Smooth muscle cell (in vitro differentiated cells): ENCODE results near the gene FTCDNL1. TPM values are rescaled to one million over a fixed set of nuclear protein-coding genes. Genes with fewer than 3 reads are reported as not detected.

Experiments used
- DNase-seq: peaks from one replicate; lab custom pipeline; 2025; ENCODE audit not compliant: unreplicated experiment; lab: John Stamatoyannopoulos, UW
- H2AFZ ChIP-seq: fragments of 200-600 bp; sonication (generic); 2 replicates; pipeline ENCODE4 v1.6.0; 2016; ENCODE audit warnings: antibody characterized with exemption, low read depth, mild to moderate bottlenecking
- H3F3A ChIP-seq: fragments of 200-600 bp; sonication (generic); 2 replicates; pipeline ENCODE4 v1.6.0; 2017; ENCODE audit warnings: antibody characterized with exemption, low read depth
- H3K27ac ChIP-seq: fragments of 200-600 bp; sonication (generic); 2 replicates; pipeline ENCODE4 v1.5.1; 2016; ENCODE audit warnings: low read depth, mild to moderate bottlenecking
- H3K27me3 ChIP-seq: fragments of 200-600 bp; sonication (generic); 2 replicates; pipeline ENCODE4 v1.6.1; 2016; ENCODE audit warnings: low read depth, mild to moderate bottlenecking
- H3K36me3 ChIP-seq: fragments of 200-600 bp; sonication (generic); 2 replicates; pipeline ENCODE4 v1.5.1; 2016; ENCODE audit warnings: low read depth
- H3K4me1 ChIP-seq: fragments of 200-600 bp; sonication (generic); 2 replicates; pipeline ENCODE4 v1.5.1; 2016; ENCODE audit warnings: low read depth
- H3K4me2 ChIP-seq: fragments of 200-600 bp; sonication (generic); 2 replicates; pipeline ENCODE4 v1.6.0; 2016; ENCODE audit warnings: mild to moderate bottlenecking
- H3K4me3 ChIP-seq: fragments of 200-600 bp; sonication (generic); 2 replicates; pipeline ENCODE4 v1.5.1; 2016; ENCODE audit warnings: mild to moderate bottlenecking
- H3K79me2 ChIP-seq: fragments of 200-600 bp; sonication (generic); 2 replicates; pipeline ENCODE4 v1.6.0; 2016; ENCODE audit warnings: low read depth, mild to moderate bottlenecking
- H3K9ac ChIP-seq: fragments of 200-600 bp; sonication (generic); 2 replicates; pipeline ENCODE4 v1.6.0; 2016; ENCODE audit warnings: low read depth
- H3K9me3 ChIP-seq: fragments of 200-600 bp; sonication (generic); replicated peaks from 2 replicates; pipeline ENCODE4 v1.5.1; 2016; ENCODE audit warnings: low read depth
- H4K20me1 ChIP-seq: fragments of 200-600 bp; sonication (generic); 2 replicates; pipeline ENCODE4 v1.6.0; 2016; ENCODE audit warnings: low read depth
- WGBS: methylation state at CpG from one replicate; pipeline ENCODE4 v1.1.7; 2016; ENCODE audit warnings: low lambda C conversion rate; 5-methylcytosine and 5-hydroxymethylcytosine counted together
- polyA plus RNA-seq: library from polyadenylated mRNA; unstranded; fragments of >200 nt; fragmentation: Nextera tagmentation; extraction: Ambion mirVana; gene quantifications from 2 replicates; pipeline ENCODE4 v1.2.1, GENCODE V29; 2016
- total RNA-seq: library from RNA; depleted of rRNA; stranded (reverse); fragments of >200 nt; gene quantifications from 2 replicates; pipeline ENCODE4 v1.2.3, GENCODE V29; 2014
- TF ChIP-seq, protein P1 (sequence below): fragments of 200-600 bp; sonication (generic); IDR thresholded peaks from 2 replicates; pipeline ENCODE4 v1.5.1; 2017; ENCODE audit warnings: borderline replicate concordance, mild to moderate bottlenecking, antibody characterized with exemption; ENCODE audit not compliant: insufficient read depth, poor library complexity, severe bottlenecking

The FTCDNL1 gene
- total and polyA plus RNA-seq, 2 experiments from 2014 or later = 0.66 TPM; not detected in 1

DNA sequence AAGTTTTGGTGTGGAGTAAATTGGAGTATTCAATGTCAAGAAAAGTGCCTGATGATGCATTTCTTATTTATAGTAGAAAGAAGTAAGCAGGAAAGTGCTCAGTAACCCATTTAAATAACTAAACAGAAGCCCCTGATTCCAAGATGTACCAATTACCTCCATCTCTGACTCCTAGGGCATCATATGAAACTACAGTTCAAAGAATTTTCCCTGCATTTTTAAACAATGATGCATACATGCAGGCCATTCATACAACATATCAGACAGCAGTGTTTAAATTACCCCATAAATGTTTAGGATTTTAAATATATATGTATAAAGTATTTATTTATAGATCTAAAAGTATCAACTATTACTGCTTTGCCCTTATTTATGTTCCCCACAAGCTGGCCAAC is 36.2 kb downstream of the FTCDNL1 start:
- TF ChIP-seq, protein P1, sequence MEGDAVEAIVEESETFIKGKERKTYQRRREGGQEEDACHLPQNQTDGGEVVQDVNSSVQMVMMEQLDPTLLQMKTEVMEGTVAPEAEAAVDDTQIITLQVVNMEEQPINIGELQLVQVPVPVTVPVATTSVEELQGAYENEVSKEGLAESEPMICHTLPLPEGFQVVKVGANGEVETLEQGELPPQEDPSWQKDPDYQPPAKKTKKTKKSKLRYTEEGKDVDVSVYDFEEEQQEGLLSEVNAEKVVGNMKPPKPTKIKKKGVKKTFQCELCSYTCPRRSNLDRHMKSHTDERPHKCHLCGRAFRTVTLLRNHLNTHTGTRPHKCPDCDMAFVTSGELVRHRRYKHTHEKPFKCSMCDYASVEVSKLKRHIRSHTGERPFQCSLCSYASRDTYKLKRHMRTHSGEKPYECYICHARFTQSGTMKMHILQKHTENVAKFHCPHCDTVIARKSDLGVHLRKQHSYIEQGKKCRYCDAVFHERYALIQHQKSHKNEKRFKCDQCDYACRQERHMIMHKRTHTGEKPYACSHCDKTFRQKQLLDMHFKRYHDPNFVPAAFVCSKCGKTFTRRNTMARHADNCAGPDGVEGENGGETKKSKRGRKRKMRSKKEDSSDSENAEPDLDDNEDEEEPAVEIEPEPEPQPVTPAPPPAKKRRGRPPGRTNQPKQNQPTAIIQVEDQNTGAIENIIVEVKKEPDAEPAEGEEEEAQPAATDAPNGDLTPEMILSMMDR = no peak
- no peaks in the 10 kb centered on the region for H3K27me3 ChIP-seq
- no peaks in the 10 kb centered on the region for H3F3A ChIP-seq
- no peak for DNase-seq
- H3K36me3 ChIP-seq = no peaks in the 10 kb centered on the region
- no peak overlapping the region for H3K9ac ChIP-seq
- H3K9me3 ChIP-seq = no peaks in the 10 kb centered on the region
- H4K20me1 ChIP-seq = no peaks in the 10 kb centered on the region
- H3K4me2 ChIP-seq = no peak overlapping the region
- no peaks in the 10 kb centered on the region for H3K4me1 ChIP-seq
- H2AFZ ChIP-seq = no peak overlapping the region
- H3K27ac ChIP-seq = no peak overlapping the region
- H3K4me3 ChIP-seq = no peak overlapping the region
- no peaks in the 10 kb centered on the region for H3K79me2 ChIP-seq

- DNase-seq = no peak
- H3K9me3 ChIP-seq = no peaks in the 10 kb centered on the region
- H3K27me3 ChIP-seq = no peaks in the 10 kb centered on the region
- H3K4me1 ChIP-seq = no peaks in the 10 kb centered on the region
- no peak overlapping the region for H3K4me3 ChIP-seq
- H3K27ac ChIP-seq = no peak overlapping the region
- 46% methylated on average over 6 of the region's 6 CpGs for WGBS
- no peak overlapping the region for H3K4me2 ChIP-seq
- H4K20me1 ChIP-seq = no peaks in the 10 kb centered on the region
- no peaks in the 10 kb centered on the region for H3K36me3 ChIP-seq
- no peaks in the 10 kb centered on the region for H3F3A ChIP-seq
- no peak overlapping the region for H3K9ac ChIP-seq
- TF ChIP-seq, protein P1 = no peak
- H2AFZ ChIP-seq = no peak overlapping the region
- H3K79me2 ChIP-seq = no peaks in the 10 kb centered on the region
Measured at GRCh38 chr2:199814101-199814816, 36.7 kb downstream of the FTCDNL1 start.

DNA sequence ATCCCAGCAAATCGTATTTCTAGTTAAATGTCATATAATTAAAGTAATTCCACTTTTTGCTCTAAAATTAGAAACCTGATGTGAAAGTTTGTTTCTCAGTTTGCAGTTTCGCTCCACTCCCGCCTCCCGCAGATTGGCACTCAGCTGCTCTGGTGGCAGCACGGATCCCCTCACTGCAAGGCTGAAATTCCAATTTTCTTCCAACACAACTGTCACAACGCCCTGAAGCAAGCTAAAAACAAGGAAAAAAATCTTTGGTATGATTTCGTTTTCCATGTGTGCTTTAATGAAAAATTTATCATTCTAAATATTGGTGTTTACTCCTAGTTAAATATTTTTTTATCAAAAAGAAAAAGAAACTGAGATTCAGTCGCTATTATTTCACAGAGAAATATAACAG is 38.5 kb downstream of the FTCDNL1 start:
- 86% methylated on average over 8 of the region's 8 CpGs for WGBS
- no peaks in the 10 kb centered on the region for H3K36me3 ChIP-seq
- no peaks in the 10 kb centered on the region for H3F3A ChIP-seq
- H3K9ac ChIP-seq = no peak overlapping the region
- no peaks in the 10 kb centered on the region for H3K4me1 ChIP-seq
- no peaks in the 10 kb centered on the region for H3K9me3 ChIP-seq
- H4K20me1 ChIP-seq = no peaks in the 10 kb centered on the region
- TF ChIP-seq, protein P1 = no peak
- H3K27ac ChIP-seq = no peak overlapping the region
- no peak overlapping the region for H3K4me3 ChIP-seq
- no peaks in the 10 kb centered on the region for H3K27me3 ChIP-seq
- no peak overlapping the region for H2AFZ ChIP-seq
- no peak for DNase-seq
- H3K4me2 ChIP-seq = no peak overlapping the region
- no peaks in the 10 kb centered on the region for H3K79me2 ChIP-seq

DNA sequence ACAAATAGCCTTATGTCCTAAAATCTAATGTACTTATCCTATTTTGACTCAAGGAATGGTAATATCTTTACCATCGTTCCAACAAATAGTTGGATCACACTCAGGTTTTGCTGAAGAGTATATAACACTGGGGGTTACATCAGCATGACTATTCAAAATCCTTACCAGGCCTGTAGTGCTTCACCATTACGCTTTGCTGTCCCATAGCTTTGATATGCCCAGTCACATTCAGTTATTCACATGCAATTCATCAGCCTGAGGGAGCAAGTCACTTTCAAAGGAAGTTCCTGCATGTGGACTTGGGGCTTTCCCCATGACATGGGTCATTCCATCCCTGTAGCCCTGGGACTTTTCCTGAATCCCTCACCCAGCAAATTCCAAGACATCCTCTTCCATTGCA is 39.6 kb downstream of the FTCDNL1 start:
- Histone ChIP-seq H3K79me2 (no peaks in the 10 kb centered on the region), H4K20me1 (no peaks in the 10 kb centered on the region), H3K9ac (no peak overlapping the region), H3K36me3 (no peaks in the 10 kb centered on the region), H3K27ac (no peak overlapping the region), H3F3A (no peaks in the 10 kb centered on the region), H2AFZ (no peak overlapping the region), H3K4me1 (no peaks in the 10 kb centered on the region), H3K4me2 (no peak overlapping the region), H3K9me3 (no peaks in the 10 kb centered on the region), H3K4me3 (no peak overlapping the region), H3K27me3 (no peaks in the 10 kb centered on the region)
- WGBS = 83% methylated on average over 2 of the region's 2 CpGs
- TF ChIP-seq, protein P1 = no peak
- no peak for DNase-seq
